SW480 (cell line): ENCODE measurements around the gene ITPK1.

Source experiments
- DNase-seq: peaks from one replicate; pipeline ENCODE4 v3.0.0-alpha.2; 2016; ENCODE audit warnings: low spot score

Gene ITPK1

DNA sequence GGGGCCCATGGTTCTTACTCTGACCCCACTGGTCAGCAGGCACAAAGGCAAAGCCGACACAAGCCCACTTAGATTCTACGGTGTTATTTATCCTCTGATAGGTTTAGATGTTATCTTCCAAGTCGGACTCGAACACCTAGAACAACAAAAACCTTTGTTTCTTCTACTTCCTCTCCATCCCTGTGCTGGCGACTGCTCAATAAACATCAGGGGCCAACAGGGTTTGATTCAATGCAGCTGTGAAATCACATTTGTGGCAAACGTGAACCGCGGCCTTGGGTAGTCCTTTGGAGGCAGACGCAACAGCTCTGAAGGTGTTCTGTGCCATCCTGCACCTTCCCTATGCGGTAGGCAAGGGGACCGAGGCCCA is 105.6 kb downstream of the ITPK1 start:
- no peak for DNase-seq

DNA sequence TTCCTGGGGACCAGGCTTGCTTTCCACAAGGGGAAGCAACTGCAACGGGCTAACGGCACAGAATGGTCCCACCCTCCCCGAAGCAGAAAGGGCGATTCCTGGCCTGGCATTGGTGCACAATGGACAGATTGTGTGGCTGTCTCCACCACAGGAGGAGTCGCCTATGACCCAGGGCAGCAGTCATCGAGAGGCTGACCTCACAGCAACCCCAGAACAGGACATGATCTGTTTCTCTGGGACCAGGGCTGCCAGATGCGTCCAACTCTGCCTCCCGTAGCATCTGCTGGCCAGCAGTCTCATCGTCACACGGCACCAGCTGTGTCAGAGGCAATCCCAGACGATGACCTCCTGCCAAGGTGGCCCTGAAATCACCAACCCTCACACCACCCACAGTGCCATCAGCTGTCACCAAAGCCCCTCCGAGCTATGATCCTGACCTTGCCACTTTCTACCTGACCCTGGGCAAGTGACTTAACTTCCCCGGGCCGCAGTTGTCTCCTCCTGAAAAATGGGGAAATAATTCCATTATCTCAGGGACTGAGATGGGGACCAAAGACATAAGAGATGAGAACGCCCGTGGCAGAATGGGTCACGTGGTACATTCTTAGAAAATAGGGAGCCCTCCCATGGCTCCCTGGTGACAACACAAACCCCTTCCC is 106.1 kb downstream of the ITPK1 start:
- DNase-seq = peak; percentile 46

DNA sequence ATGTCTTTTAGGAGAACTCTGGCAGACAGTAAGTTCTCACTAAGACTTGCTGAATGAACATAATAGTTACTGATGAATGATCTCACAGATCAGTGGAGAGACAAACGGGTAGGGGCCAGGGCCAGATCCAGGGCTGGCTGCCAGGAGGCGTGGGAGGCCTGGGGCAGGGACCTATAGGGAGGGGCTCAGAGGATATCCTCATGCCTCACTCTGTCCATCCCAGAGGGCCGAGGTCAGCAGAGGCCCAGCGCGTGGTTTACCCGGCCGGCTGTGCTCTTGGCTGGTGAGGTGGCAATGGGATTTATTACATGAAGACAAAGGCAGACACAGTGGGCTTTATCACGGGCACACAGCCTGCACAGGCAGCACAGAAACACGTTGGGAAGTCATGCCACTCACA is 107.3 kb downstream of the ITPK1 start:
- no peak for DNase-seq

GRCh38 chr14:93007225-93007997 is 108.3 kb downstream of the ITPK1 start:
- peak; percentile 70 for DNase-seq

DNA sequence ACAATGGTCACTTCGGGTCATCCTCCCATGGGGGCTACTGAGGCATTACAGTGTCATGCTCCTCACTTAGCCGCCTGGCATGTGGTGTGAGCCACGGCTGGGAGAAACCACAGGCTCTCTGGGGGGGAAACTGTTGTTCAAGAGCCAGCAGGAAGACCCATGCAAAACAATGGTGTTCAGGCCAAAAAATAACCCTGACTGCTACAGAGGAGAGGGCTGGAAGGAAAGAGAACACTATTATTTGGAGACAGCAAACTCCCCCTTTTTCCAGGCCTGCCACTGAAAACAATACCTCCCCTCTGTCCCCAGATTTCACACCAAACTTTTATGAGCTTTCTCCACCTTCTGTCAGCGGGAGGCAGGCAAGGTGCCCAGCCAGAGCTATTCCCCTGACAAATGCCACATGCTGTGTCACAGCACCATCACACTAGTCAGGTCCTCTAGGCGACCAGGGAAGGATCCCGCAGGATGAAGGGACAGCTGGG is 109.1 kb downstream of the ITPK1 start:
- DNase-seq = no peak

- DNase-seq = no peak
Measured at GRCh38 chr14:93005838-93006237, 109.9 kb downstream of the ITPK1 start.

GRCh38 chr14:93005135-93005813 is 110.5 kb downstream of the ITPK1 start:
- DNase-seq = no peak

DNA sequence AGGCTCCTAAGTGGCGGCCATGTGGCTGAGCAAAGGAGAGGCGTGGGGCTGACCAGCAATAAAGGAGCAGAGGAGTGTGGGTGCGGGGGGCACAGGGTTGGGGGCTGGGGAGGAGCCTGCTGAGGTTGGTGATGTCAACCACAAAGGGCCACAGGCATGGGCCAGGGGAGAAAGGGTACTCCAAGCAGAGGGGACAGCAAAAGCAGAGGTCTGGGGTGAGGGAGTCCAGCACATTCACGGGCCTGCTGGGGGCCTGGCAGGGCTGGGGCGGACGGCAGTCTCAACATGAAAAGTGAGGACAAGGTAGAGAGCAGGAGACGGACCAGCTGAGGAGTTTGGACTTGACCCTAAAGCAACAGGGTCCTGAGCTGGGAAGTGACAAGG is 111.0 kb downstream of the ITPK1 start:
- DNase-seq = no peak

DNA sequence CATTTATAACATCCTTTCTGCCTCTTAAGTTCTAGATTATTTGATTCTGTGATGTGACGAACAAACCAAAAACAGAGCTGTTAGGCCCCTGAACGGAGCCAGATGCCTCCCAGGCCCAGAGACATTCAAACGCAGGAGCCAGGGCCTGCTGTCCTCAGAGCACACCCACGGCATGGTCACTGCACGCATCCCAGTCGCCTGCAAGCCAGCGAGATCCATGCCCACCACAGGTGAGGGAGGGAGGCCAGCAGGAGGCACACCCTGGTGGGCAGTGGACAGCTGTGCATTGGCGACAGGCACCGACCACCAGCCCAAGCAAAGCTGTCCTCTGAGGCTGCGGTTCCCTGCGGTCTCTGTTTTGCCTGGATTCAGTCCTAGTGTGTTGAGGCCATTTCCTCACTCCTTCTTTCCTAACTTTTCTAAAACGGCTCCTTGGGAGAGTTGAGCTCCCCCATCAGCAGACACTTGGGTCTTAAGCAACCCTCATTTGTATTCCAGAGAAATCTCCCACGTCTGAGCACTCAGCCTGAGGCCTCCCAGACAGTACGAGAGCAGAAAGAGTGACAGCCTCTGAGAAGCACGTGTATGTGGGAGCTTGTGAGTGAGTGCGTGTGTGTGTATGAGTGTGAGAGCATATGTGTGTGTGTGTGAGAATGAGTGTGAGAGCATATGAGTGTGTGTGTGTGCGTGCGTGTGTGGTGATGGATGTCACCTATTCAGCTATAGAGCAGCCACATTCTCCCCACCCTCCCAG is 111.6 kb downstream of the ITPK1 start:
- DNase-seq = no peak

DNA sequence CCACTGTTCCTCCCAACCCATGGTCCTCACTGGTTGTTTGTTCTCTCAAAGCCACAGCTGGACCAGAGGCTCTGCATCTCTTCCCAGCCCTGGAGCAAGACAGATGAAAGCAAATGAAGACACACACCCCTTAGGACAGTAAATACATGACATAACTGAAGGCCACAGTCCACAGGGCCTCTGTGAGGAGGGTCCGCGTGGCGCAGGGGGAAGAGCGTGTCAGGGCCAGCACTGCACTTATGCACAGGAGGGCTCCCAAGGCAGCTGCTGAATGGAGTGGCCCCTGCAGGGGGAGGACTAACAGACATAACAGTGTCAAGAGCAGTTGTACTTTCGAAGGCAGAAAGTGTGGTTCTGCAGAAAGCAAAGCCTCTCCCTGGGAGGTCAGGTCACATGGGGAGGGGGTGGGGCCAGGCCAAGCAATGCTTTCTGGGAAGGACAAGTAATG is 112.8 kb downstream of the ITPK1 start:
- DNase-seq = no peak

DNA sequence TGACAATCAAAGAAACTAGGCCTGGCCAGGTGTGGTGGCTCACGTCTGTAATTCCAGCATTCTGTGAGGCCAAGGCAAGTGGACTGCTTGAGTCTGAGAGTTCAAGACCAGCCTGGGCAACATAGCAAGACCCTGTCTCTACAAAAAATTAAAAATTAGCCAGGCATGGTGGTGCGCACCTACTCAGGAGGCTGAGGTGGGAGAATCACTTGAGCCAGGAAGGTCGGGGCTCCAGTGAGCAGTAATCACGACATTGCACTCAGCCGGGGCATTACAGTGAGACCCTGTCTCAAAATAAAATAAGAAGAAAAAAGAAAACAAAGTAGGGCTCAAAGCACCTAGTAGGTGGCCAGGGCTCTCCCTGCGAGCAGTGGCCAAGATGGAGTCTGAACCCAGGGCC is 113.7 kb downstream of the ITPK1 start:
- no peak for DNase-seq

GRCh38 chr14:92998946-92999345 is 116.8 kb downstream of the ITPK1 start:
- no peak for DNase-seq

DNA sequence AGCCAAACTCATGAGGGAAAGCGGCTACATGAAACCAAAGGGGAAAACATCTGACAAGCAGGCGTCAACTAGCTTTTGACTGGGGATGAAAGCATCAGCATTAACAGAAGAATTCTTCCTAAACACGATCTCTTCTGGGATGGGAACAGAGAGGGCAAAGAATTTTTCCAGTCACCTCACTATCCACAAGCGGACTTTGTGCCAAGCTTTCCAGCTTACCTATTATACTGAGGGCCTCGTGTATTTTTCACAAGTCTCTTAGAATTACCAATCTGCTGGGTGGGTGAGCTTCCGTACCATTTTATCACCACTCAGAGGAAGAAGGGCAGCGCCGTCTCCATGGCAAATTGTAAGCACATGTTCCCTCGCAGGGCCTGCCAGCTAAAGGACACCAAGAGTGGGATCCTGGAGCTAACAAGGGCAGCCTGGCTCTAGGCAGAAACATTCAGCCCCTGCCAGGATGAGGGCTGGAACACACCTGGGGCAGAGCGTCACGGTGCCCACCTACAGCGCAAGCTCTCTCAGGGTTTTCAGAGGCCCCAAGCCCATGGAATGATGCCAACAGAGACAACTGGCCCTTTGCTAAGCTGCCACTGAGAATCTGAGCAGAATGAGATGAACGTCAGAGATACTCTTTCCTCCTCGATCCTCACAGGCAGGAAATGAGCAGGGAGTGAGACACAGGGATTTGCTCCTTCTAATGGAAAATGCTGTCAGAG is 118.2 kb downstream of the ITPK1 start:
- DNase-seq = no peak

DNA sequence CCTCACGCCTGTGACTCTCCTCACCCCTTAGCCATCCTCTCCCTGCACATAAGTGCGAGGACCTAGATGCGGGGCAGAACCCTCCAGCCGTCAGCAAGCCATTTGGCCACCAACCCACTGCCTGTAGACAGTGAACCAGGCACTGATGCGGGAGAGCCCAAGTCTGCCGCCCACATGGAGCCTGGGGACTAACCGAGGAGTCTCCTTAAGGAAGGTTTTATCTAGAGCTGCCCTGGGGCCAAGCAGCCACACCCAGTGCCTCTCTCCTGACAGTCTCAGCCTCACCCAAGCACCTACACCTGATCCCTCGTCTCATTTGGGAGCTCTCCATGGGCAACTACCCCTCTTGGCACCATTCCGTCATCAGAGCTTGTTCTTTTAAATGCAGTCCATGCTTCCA is 120.1 kb downstream of the ITPK1 start:
- no peak for DNase-seq

- DNase-seq = no peak
Measured at GRCh38 chr14:92994942-92995341, 120.8 kb downstream of the ITPK1 start.

- no peak for DNase-seq
Measured at GRCh38 chr14:92994131-92994676, 121.5 kb downstream of the ITPK1 start.

- DNase-seq = no peak
Measured at GRCh38 chr14:92993302-92993701, 122.4 kb downstream of the ITPK1 start.

DNA sequence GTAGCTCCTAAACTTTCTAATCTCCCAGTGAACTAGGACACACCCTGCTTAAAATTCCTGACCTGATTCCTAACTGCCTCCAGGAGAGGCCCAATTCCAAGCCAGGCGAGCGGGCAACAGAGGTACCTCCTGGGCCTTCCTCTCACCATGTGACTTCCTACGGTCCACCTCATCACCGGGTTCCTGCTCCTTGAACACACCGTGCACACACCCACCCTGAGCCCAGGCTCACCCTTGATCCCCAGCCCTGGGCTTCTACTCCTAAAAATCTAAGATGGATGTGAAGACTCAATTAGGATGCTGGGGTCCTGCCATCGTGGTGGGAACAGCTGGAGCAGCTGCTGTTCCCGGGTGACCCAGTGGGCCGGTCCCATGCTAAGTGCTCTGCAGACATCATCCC is 124.2 kb downstream of the ITPK1 start:
- DNase-seq = no peak

DNA sequence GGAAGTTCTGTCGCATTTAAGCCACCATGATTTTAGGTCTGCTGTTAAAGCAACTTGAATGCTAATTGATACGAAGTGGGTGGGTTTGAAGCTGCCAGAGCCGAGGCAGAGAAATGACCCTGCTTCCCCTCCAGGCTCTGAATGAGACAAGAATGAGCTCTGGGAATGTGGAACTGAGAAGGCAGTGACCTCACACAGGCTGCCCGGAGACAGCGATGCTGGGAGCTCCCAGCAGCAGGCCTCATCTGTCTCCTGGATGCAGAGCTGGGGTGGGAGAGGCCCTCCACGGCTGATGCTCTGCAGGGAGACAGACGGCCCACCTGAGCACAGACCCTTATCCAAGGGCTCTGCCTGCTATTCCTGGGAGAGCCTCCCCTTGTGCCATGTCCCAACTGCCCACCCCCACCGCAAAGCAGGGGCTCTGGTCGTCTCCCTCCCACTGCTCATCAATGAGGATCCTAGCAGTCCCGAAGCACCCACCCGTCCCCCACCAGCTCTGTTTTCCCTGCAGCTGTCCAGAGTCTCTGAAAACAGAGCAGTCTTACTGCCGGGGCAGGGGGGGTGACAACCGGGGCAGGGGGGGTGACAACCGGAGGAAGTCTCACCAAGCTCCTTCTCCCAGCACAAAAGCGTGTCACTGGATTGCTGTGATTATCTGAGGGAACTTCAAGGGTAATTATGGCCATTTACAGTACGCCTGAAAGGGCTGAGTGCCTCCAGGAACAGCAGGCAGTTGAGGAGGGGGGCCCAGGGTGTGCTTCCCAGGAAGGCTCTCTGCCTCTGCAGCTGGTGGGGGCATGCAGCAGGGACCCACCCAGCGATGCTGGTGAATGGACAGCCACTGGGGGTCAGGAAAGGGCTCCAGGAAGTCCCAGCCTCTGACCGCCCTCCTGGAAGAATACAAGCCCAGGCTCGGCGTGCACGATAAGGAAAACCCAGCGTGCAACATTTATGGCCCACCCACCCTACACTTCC is 125.0 kb downstream of the ITPK1 start:
- no peak for DNase-seq
